DMS 273 (cell line): Measurements from ENCODE around the gene C22orf15.
"Not testable (repeated sequence)": the region's sequence is repeated elsewhere in the genome, so short reads cannot be mapped to it uniquely, and the experiment has no call there.

Experiments
- DNase-seq: peaks from one replicate; lab custom pipeline; 2025; ENCODE audit not compliant: unreplicated experiment; lab: John Stamatoyannopoulos, UW

C22orf15 gene

DNA sequence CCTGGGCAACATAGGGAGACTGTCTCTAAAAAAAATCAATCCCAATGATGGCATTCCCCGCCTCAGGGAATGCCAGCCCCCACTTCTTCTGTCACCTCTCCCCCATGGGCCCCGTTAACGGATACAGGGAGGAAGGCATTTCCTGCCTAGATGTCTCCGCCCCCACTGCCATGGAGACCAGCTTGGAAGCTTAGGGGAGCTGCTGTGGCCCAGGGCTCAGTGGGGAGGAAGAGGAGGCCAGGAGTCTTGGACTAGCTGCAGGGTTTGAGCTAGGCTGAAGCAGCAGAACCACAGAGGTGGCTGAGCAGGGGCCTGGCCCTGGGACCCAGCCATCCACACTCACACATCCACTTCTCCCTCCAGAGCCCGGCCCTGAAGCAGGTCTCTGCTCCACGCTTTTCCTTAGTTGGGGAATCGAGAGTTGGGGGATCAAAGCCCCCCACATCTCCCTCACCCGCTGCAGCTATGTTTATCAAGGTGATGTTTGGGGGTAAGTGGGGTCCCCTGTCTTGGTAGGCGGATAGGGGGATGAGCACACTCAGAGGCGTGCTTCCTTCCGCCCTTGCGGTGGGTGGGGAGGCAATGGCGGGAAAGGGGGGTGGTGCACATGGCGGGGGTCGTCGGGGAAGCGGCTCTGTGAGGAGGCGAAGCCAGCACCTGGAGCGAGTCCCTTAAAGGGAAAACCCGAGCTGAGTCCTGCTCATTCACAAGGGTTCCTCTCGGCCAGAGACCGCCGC is at the start of gene C22orf15:
Gene C22orf15 (plus strand): TSS at position 149 of the 737 bp plus-strand sequence. CDS start 317 bp downstream, at position 466.
- DNase-seq, result peak; percentile 46

DNA sequence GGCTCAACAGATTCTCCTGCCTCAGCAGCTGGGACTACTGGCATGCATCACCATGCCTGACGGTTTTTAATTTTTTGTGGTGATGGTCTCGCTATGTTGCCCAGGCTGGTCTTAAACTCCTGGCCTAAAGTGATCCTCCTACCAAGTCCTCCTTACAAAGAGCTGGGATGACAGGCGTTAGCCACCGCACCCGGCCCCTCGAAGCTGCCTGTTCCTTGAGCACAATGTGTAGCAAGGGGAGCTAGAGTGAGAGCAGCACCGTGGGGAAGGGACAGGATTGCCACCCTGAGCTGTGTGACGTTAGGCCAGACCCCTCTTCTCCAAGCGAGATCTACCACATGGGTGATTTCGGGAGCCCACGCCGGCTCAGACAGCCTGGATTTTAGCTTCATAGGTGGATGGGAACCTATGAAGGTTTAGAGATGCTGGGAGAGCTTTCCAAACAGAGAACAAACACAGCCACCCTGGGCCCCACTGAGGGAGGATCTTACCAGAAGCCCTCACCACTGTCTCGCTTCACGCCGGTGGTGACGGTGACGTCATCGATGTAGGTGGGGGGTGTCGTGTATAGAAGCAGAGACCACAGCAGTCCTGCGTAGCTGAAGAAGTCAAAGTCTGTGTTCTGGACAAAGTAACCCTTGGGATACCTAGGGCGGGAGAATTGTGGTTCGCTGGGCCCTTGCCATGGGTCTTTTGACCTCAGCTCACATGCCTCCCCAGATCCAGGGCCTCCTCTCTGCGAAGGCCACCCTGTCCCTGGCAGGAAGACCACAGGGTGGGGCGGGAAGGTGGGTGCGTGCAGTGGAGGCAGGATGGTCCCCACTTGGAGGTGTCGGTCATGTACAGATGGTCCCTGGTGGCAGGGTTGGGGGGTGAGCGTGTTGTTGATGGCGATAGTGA is 48.8 kb upstream of the C22orf15 start:
- DNase-seq, result no peak

GRCh38 chr22:23714596-23715578 is 47.9 kb upstream of the C22orf15 start:
- DNase-seq, result peak; percentile 26

DNA sequence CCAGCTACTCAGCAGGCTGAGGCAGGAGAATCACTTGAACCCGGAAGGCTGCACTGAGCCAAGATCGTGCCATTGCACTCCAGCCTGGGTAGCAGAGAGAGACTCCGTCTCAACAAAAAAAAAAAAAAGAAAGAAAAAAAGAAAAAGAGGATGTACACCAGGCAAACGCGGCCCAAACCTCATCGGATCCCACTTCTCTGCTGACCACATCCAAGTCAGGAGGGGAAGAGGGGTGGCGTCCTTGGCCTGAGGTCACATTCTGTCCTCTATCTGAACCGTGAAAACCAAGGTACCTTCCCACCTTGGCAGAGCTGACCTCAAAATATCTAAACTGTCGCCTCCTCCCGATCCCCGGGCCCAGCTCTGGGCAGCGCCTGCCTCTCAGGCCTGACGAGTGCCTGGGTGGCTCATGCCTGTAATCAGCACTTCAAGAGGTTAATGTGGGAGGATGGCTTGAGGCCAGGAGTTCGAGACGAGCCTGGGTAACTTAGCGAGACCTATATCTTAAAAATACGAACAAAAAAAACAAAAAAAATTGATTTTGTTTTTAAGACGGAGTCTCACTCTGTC is 46.9 kb upstream of the C22orf15 start:
- no peak for DNase-seq

DNA sequence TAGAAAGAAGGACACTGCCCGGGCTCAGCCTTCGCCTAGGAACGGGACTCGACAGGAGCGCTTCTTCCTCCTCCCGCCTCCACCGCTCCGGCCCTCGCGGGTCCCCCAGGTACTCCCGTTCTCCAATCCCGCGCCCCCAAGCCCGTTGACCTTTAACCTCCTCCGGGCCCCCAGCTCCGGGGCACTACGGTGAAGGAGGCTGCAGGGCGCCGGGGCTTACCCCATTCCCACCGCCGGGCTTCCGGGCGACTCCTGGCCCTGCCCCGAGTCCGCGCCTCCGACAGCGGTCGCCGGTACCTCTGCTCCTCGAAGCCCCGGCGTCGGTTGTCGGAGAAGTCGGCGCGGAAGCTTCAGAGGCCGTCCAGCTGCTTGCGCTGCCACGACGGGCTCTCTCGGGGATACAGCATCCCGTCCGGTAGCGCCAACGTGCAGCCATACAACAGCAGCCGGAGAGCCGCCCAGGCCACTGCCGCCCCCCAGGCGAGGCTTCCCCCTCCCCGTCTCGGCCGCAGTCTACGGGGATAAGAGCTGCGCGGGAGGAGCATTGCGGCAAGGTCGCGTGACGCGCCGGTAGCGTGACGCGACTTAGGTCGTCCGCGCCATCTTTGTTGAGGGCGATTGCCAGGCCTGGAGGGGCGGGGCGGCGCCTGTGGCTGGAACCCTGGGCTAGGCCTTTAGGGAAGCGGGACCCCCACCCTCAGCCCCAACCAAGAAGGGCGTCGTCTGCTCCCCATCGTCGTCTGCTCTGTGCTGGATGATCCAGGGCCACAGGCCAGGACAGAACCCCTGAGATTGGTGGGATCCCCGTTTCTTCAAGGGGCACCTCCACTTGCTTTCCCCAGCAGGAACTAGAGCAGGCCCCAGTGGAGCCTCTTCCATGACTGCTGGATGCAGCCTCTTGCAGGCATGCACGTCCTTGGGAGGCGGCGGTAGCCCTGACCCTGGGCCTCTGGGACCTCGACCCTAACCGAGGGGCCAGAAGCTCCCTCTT is 45.7 kb upstream of the C22orf15 start:
- DNase-seq, result peak; percentile 92

- peak; percentile 8 for DNase-seq
These were observed 44.2 kb upstream of the C22orf15 start for GRCh38 chr22:23718371-23719165.

- no peak for DNase-seq
These were observed 41.9 kb upstream of the C22orf15 start for GRCh38 chr22:23720855-23721254.

- DNase-seq, result no peak
These were observed 40.6 kb upstream of the C22orf15 start for GRCh38 chr22:23722160-23722559.

GRCh38 chr22:23722724-23723123 is 40.1 kb upstream of the C22orf15 start:
- DNase-seq, result no peak

- not testable (repeated sequence) for DNase-seq
These were observed 34.7 kb upstream of the C22orf15 start for GRCh38 chr22:23728108-23728507.

GRCh38 chr22:23737696-23738095 is 25.1 kb upstream of the C22orf15 start:
- DNase-seq, result no peak

DNA sequence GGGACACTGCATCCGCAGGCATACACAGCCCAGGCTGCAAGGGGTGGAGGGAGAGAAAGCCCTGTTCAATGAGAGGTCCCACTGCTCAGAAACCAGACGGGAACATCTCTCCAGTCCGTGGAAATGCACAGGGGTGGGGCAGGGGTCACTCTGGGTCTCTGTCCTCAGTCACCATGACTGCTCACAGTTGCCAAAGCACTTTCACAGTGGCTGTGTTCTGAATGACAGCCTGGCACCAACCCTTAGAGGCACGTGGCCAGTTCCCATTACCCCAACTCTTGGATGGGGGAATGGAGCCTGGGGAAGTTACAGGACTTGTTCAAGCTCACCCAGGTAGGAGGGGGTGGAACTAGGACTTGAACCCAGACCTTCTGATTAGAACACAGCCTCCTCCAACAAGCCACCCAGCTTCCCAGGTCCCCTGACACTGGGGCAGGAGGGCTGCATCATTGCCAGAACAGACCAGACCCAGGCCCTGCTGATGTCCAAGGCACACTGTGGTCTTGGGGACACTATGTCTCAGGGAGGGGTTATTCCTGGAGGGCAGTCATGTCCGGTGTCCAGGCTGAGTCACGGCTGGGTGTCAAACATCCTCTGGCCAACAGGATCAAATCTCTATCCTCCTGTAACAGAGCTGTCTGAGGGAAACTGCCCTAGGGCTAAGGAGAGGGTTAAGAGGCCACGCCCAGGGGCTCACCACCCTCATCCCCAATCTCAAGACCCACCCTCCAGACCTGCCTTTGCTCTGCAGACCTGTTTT is 20.1 kb upstream of the C22orf15 start:
- DNase-seq, result no peak

GRCh38 chr22:23743303-23743705 is 19.5 kb upstream of the C22orf15 start:
- peak; percentile 78 for DNase-seq

DNA sequence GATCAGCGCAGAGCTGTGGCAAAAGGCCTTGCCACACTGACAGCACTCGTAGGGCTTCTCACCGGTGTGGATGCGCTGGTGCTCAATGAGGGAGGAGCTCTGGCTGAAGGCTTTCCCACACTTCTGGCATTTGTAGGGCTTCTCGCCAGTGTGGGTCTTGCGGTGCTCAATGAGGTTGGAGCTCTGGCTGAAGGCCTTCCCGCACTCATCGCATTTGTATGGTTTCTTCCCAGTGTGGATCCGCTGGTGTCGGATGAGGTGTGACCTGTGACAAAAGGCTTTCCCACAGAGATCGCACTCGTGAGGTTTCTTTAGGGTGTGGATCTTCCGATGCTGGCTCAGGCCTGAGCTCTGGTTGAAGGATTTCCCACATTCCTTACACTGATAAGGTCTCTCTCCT is 18.8 kb upstream of the C22orf15 start:
- DNase-seq, result no peak

DNA sequence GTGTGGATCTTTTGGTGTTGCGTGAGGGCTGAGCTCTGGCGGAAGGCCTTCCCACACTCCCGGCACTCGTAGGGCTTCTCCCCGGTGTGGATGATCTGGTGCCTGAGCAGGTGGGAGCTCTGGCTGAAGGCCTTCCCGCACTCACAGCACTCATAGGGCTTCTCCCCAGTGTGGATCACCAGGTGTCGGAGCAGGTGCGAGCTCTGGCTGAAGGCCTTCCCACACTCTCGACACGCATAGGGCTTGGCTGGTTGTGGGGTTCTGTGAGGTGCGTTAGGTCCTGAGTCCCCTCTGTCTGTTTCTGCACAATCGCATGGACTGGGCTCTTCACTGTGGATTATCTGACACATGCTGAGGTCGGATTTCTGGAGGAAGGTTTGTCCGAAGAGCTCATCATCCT is 18.3 kb upstream of the C22orf15 start:
- no peak for DNase-seq

GRCh38 chr22:23745791-23746190 is 17.0 kb upstream of the C22orf15 start:
- DNase-seq, result no peak

- DNase-seq, result no peak
These were observed 12.9 kb upstream of the C22orf15 start for GRCh38 chr22:23749841-23750301.

- DNase-seq, result peak; percentile 46
These were observed 12.4 kb upstream of the C22orf15 start for GRCh38 chr22:23750367-23750713.
